ENCODE measurements around the gene RPAP2. TPM values are rescaled to one million over a fixed set of nuclear protein-coding genes. Genes with fewer than 3 reads are reported as not detected.

The RPAP2 gene
- total and polyA plus RNA-seq, 2 of the 8 experiments (the other 6 are each of a cell fraction or from before 2014, with no cell fraction given), result 7.9 to 28.4 TPM

DNA sequence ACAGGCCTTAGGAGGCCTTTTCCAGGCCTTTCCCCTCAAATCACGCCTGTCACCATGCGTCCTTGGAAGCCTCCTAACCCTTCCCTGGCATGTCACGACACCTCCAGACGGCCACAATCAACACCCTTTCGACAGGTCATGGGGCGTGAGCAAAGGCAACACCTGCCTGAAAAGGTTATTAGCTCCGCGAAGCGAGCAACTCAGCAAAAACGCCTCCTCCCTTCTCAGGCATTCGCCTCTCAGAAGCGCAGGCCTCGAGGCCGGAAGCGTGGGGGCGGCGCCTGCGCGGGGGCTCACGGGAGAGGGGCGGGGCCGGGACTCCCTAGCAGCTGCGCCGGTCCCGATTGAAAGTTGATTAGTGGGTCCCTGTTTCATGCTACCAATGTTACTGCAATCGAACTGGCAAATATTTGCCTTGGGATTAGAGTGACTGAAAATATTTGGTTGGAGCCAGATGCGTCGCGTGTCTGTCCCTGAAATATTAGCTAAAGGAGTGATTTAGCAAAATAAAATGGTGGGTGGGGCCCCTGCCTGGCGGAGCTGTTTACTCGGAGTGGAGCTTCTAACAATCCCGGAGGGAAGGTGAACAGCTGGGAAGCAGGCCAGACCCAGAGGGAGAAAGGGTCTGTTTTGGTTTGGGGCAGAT lies 143.0 kb downstream of the RPAP2 start (continued):
- TF ChIP-seq POLR2AphosphoS5 (IDR thresholded peaks at IDR 0.05; ENCODE audit: low read depth, low read length), result no peak
- TF ChIP-seq, protein P1, sequence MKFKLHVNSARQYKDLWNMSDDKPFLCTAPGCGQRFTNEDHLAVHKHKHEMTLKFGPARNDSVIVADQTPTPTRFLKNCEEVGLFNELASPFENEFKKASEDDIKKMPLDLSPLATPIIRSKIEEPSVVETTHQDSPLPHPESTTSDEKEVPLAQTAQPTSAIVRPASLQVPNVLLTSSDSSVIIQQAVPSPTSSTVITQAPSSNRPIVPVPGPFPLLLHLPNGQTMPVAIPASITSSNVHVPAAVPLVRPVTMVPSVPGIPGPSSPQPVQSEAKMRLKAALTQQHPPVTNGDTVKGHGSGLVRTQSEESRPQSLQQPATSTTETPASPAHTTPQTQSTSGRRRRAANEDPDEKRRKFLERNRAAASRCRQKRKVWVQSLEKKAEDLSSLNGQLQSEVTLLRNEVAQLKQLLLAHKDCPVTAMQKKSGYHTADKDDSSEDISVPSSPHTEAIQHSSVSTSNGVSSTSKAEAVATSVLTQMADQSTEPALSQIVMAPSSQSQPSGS (IDR thresholded peaks at IDR 0.05; ENCODE audit: low read length), result no peak

Data from H1 (cell line).